HL-60 (cell line): ENCODE measurements around the gene C17orf50.

ENCODE experiments used
- DNase-seq, 2 experiments: peaks; one replicate each; pipeline ENCODE4 v3.0.0-alpha.2; 2010 to 2020; ENCODE audit warnings: low read depth in 1 of 2, low spot score in 1 of 2
- H3K27ac ChIP-seq: fragments of 250-450 bp; sonication (Bioruptor Pico); replicated peaks from 2 replicates; pipeline ENCODE4 v1.5.1; 2020; ENCODE audit warnings: mild to moderate bottlenecking, moderate library complexity
- H3K27me3 ChIP-seq: fragments of 250-450 bp; sonication (Bioruptor Pico); 2 replicates; pipeline ENCODE4 v1.5.1; 2021; ENCODE audit warnings: mild to moderate bottlenecking, moderate library complexity; ENCODE audit not compliant: insufficient read depth, poor library complexity, severe bottlenecking
- H3K4me3 ChIP-seq: replicated peaks from 2 replicates; pipeline ENCODE4 v1.5.1; 2011; ENCODE audit warnings: mild to moderate bottlenecking, control low read depth, low read length; ENCODE audit not compliant: insufficient read depth
- CTCF ChIP-seq: IDR thresholded peaks from one replicate; pipeline ENCODE4 v1.5.1; 2011; ENCODE audit warnings: low read length, control low read depth, inconsistent platforms; ENCODE audit not compliant: insufficient read depth
- GABPA ChIP-seq: IDR thresholded peaks from 2 replicates; pipeline ENCODE4 v1.6.1; 2012; ENCODE audit warnings: low read depth
- POLR2AphosphoS5 ChIP-seq: IDR thresholded peaks from 2 replicates; pipeline ENCODE4 v1.6.1; 2012; ENCODE audit warnings: low read depth
- REST ChIP-seq: IDR thresholded peaks from 2 replicates; pipeline ENCODE4 v1.6.1; 2012; ENCODE audit warnings: low read depth; ENCODE audit not compliant: insufficient replicate concordance
- SPI1 ChIP-seq: IDR thresholded peaks from 2 replicates; pipeline ENCODE4 v1.6.1; 2012; ENCODE audit warnings: low read depth, mild to moderate bottlenecking, borderline replicate concordance

The C17orf50 gene

GRCh38 chr17:35761601-35762000 is 914 bp downstream of the C17orf50 start:
- no peak for TF ChIP-seq GABPA
- TF ChIP-seq SPI1: no peak
- no peak for TF ChIP-seq POLR2AphosphoS5
- no peak for TF ChIP-seq CTCF
- TF ChIP-seq REST: no peak
- Histone ChIP-seq H3K4me3 (no peak overlapping the region), H3K27ac (no peak overlapping the region), H3K27me3 (peaks cover 3% of the 10 kb centered on the region)
- no peak for DNase-seq

- DNase-seq: no peak
- TF ChIP-seq SPI1 (no peak), POLR2AphosphoS5 (no peak), CTCF (no peak), REST (no peak), GABPA (no peak; the same call in 1 of the 2 replicates)
- no peak overlapping the region for H3K27ac ChIP-seq
- peak overlapping the region; percentile 56 for H3K4me3 ChIP-seq
- H3K27me3 ChIP-seq: peaks cover 3% of the 10 kb centered on the region
Observed at GRCh38 chr17:35763767-35764122, 3.1 kb downstream of the C17orf50 start.

- H3K27me3 ChIP-seq: peaks cover 3% of the 10 kb centered on the region
- no peak overlapping the region for H3K27ac ChIP-seq
- DNase-seq: peak; percentile 73 to 78
- H3K4me3 ChIP-seq: peak overlapping the region; percentile 56
- TF ChIP-seq GABPA: no peak
- peak; percentile 76 for TF ChIP-seq CTCF
- TF ChIP-seq POLR2AphosphoS5: no peak
- TF ChIP-seq REST: no peak
- TF ChIP-seq SPI1: no peak
Observed at GRCh38 chr17:35764123-35764991, 3.7 kb downstream of the C17orf50 start.
